Ascending aorta (tissue), 2 donors: ENCODE results near the gene MGLL. TPM values are rescaled to one million over a fixed set of nuclear protein-coding genes. Genes with fewer than 3 reads are reported as not detected.

Experiments
- DNase-seq, 2 donors: peaks; one replicate each; pipeline ENCODE4 v3.0.0-alpha.2; 2019; ENCODE audit warnings: low spot score in 2 of 2
- H3K27ac ChIP-seq, 2 donors: fragments of 200-600 bp; sonication (generic); one replicate each; pipeline ENCODE4 v1.5.1; 2016 to 2017; ENCODE audit warnings: mild to moderate bottlenecking in 1 of 2
- H3K27me3 ChIP-seq: fragments of 200-600 bp; sonication (generic); one replicate; pipeline ENCODE4 v1.5.1; 2017
- H3K36me3 ChIP-seq, 2 donors: fragments of 200-600 bp; sonication (generic); one replicate each; pipeline ENCODE4 v1.5.1; 2016
- H3K4me1 ChIP-seq, 2 donors: fragments of 200-600 bp; sonication (generic); one replicate each; pipeline ENCODE4 v1.5.1; 2016 to 2017; ENCODE audit warnings: mild to moderate bottlenecking in 1 of 2
- H3K4me3 ChIP-seq, 2 donors: fragments of 200-600 bp; sonication (generic); one replicate each; pipeline ENCODE4 v1.5.1; 2016 to 2017; ENCODE audit warnings: mild to moderate bottlenecking in 1 of 2
- H3K9me3 ChIP-seq, 2 donors: fragments of 200-600 bp; sonication (generic); one replicate each; pipeline ENCODE4 v1.5.1; 2016
- CTCF ChIP-seq, 3 experiments: fragments of 200-600 bp in 2 of 3; fragments of 450-650 bp in 1 of 3; sonication (generic) in 2 of 3; IDR thresholded peaks; one replicate each; pipeline ENCODE4 v1.5.1; 2016 to 2019; ENCODE audit warnings: antibody characterized with exemption in 3 of 3, mild to moderate bottlenecking in 1 of 3, moderate library complexity in 1 of 3
- intact Hi-C: fragments of 100-400 bp; cut with DNase I; formaldehyde crosslinking; loops from one replicate; pipeline ENCODE4 v1.15.1; 2023
- total RNA-seq: library from RNA; depleted of rRNA; stranded (reverse); fragments of >200 nt; gene quantifications from one replicate; pipeline ENCODE4 v1.1.0, GENCODE V29; 2016

The MGLL gene
- total RNA-seq, 1 donor from 2014 or later: 101 TPM

- intact Hi-C loops: no loop called here
- no peak overlapping the region for H3K4me3 ChIP-seq
- DNase-seq: no peak
- H3K27ac ChIP-seq: peak overlapping the region; percentile 34 to 46
- peaks cover 4 to 28% of the 10 kb centered on the region in 2 donors for H3K4me1 ChIP-seq
- no peaks in the 10 kb centered on the region for H3K27me3 ChIP-seq
- H3K9me3 ChIP-seq: no peaks in the 10 kb centered on the region
- no peak for TF ChIP-seq CTCF (IDR thresholded peaks at IDR 0.05)
- no peaks in the 10 kb centered on the region for H3K36me3 ChIP-seq
Observed at GRCh38 chr3:127743351-127744252, 78.7 kb downstream of the MGLL start.

GRCh38 chr3:127742580-127742979 lies 79.7 kb downstream of the MGLL start:
- no peak for TF ChIP-seq CTCF (IDR thresholded peaks at IDR 0.05)
- no peak for DNase-seq
- no peaks in the 10 kb centered on the region for H3K36me3 ChIP-seq
- intact Hi-C loops: no loop called here
- H3K4me3 ChIP-seq: no peak overlapping the region
- H3K4me1 ChIP-seq: peaks cover 0 to 31% of the 10 kb centered on the region in 2 donors
- H3K9me3 ChIP-seq: no peaks in the 10 kb centered on the region
- H3K27ac ChIP-seq: no peak overlapping the region
- no peaks in the 10 kb centered on the region for H3K27me3 ChIP-seq

- Histone ChIP-seq H3K36me3 (no peaks in the 10 kb centered on the region), H3K9me3 (no peaks in the 10 kb centered on the region), H3K4me3 (no peak overlapping the region), H3K4me1 (peaks cover 0 to 28% of the 10 kb centered on the region in 2 donors), H3K27ac (no peak overlapping the region), H3K27me3 (no peaks in the 10 kb centered on the region)
- no peak for TF ChIP-seq CTCF (IDR thresholded peaks at IDR 0.05)
- intact Hi-C loops: no loop called here
- no peak for DNase-seq
Observed at GRCh38 chr3:127741690-127742089, 80.6 kb downstream of the MGLL start.

DNA sequence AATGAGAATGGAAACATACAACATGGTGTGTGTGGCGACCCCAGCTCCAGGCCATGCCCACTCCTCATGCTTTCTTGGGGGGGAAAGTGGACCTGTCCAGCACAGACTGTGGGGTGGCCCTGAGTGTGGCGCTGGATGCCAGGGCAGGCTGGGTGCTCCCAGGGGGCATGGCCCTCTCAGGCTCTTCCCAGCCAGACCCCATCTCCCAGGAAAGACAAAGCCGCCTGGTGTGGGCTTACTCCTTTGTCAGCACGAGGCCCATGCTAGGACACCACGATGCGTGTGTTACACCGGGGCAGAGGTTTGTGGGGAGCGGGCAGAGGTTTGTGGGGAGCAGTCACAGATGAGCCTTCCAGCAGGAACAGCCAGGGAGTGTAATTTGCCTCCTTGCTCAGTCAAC lies 81.1 kb downstream of the MGLL start:
- no peak for TF ChIP-seq CTCF (IDR thresholded peaks at IDR 0.05)
- Histone ChIP-seq H3K27ac (peak overlapping the region in 1 of 2 donors; percentile 54), H3K27me3 (no peaks in the 10 kb centered on the region), H3K36me3 (no peaks in the 10 kb centered on the region), H3K9me3 (no peaks in the 10 kb centered on the region), H3K4me1 (peaks cover 0 to 32% of the 10 kb centered on the region in 2 donors), H3K4me3 (no peak overlapping the region)
- no peak for DNase-seq
- intact Hi-C loops: no loop called here

DNA sequence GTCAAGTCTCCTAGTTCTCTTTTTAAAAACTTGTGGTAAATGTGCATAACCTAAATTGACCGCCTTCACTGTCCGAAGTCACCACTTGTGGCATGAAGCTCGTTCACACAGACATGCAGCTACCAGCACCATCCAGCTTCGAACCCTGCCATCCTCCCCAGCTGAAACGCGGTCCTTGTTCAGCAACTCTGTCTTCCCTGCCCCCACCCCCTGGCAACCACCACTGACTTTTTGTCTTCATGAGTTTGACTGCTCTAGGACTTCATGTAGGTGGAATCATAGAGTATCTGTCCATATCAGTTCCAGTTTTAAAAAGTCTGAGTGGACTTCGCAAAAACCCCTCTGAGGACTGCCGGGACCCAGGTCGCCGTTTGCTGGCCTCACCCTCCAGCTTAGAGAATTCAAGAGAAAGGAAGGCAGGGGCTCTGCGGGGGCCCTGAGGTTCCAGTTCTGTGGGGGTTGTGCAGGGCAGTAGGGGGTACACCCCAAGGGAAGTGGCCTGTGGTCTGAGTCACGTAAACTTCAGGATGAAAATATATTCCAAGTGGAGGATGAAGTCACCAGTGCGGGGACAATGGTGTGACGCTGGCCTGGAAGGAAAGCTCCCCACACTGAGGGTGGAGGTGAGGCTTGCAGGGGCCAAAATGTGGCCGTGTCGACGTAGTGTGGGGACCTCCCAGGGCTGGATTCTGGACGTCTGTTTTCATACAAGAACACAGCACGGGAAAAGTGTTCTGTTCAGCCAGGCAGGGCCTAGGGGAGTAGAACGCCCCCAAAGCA lies 82.0 kb downstream of the MGLL start:
- TF ChIP-seq CTCF (IDR thresholded peaks at IDR 0.05): no peak
- Histone ChIP-seq H3K9me3 (no peaks in the 10 kb centered on the region), H3K4me3 (no peak overlapping the region), H3K27ac (peak overlapping the region; percentile 46 to 54), H3K4me1 (peaks cover 5 to 40% of the 10 kb centered on the region in 2 donors), H3K36me3 (no peaks in the 10 kb centered on the region), H3K27me3 (no peaks in the 10 kb centered on the region)
- DNase-seq: no peak
- intact Hi-C loops: no loop called here
